ENCODE results near the gene CTU2. TPM values are rescaled to one million over a fixed set of nuclear protein-coding genes. Genes with fewer than 3 reads are reported as not detected.

CTU2 gene
- total RNA-seq, 2 donors from 2014 or later = 22.4 to 33.6 TPM

GRCh38 chr16:88737298-88738150, 31.2 kb downstream of the CTU2 start:
- H3K9me3 ChIP-seq (ENCODE audit: control insufficient read depth, low read length, poor library complexity, severe bottlenecking) = no peaks in the 10 kb centered on the region
- ATAC-seq (peak; percentile 94), DNase-seq (peak; percentile 60 to 81 (median 72))
- H3K27ac Mint-ChIP-seq = peak overlapping the region; percentile 21
- no peaks in the 10 kb centered on the region for H3K36me3 Mint-ChIP-seq (ENCODE audit: low read depth)
- H3K4me3 Mint-ChIP-seq = no peak overlapping the region
- H3K4me1 Mint-ChIP-seq = peaks cover 3% of the 10 kb centered on the region
- no peaks in the 10 kb centered on the region for H3K27me3 Mint-ChIP-seq

- Mint-ChIP-seq H3K4me1 (peaks cover 5% of the 10 kb centered on the region), H3K27me3 (no peaks in the 10 kb centered on the region), H3K27ac (peak overlapping the region; percentile 49), H3K4me3 (peak overlapping the region; percentile 52), H3K36me3 (ENCODE audit: low read depth) (no peaks in the 10 kb centered on the region)
- no peak for ATAC-seq
- H3K9me3 ChIP-seq (ENCODE audit: control insufficient read depth, low read length, poor library complexity, severe bottlenecking) = no peaks in the 10 kb centered on the region
- no peak for DNase-seq
These were observed 32.1 kb downstream of the CTU2 start for GRCh38 chr16:88738151-88739084.

- no peak overlapping the region for H3K4me3 Mint-ChIP-seq
- H3K27ac Mint-ChIP-seq = peak overlapping the region; percentile 49
- peaks cover 12% of the 10 kb centered on the region for H3K4me1 Mint-ChIP-seq
These were observed 33.1 kb downstream of the CTU2 start for GRCh38 chr16:88739139-88739976.

GRCh38 chr16:88739977-88740726, 33.8 kb downstream of the CTU2 start:
- DNase-seq = no peak
- no peak for ATAC-seq
- Mint-ChIP-seq H3K36me3 (ENCODE audit: low read depth) (no peaks in the 10 kb centered on the region), H3K4me1 (peaks cover 12% of the 10 kb centered on the region), H3K27ac (no peak overlapping the region), H3K4me3 (no peak overlapping the region), H3K27me3 (no peaks in the 10 kb centered on the region)
- H3K9me3 ChIP-seq (ENCODE audit: control insufficient read depth, low read length, poor library complexity, severe bottlenecking) = no peaks in the 10 kb centered on the region

More at GRCh38 chr16:88739139-88739976, 33.1 kb downstream of the CTU2 start:
- no peaks in the 10 kb centered on the region for H3K36me3 Mint-ChIP-seq (ENCODE audit: low read depth)
- DNase-seq (no peak), ATAC-seq (no peak)
- no peaks in the 10 kb centered on the region for H3K27me3 Mint-ChIP-seq
- no peaks in the 10 kb centered on the region for H3K9me3 ChIP-seq (ENCODE audit: control insufficient read depth, low read length, poor library complexity, severe bottlenecking)

- Mint-ChIP-seq H3K36me3 (ENCODE audit: low read depth) (no peaks in the 10 kb centered on the region), H3K27me3 (no peaks in the 10 kb centered on the region), H3K27ac (no peak overlapping the region), H3K4me3 (no peak overlapping the region), H3K4me1 (peaks cover 12% of the 10 kb centered on the region)
- ATAC-seq (no peak), DNase-seq (no peak)
- H3K9me3 ChIP-seq (ENCODE audit: control insufficient read depth, low read length, poor library complexity, severe bottlenecking) = no peaks in the 10 kb centered on the region
These were observed 34.4 kb downstream of the CTU2 start for GRCh38 chr16:88740727-88741055.

- H3K36me3 Mint-ChIP-seq (ENCODE audit: low read depth) = no peaks in the 10 kb centered on the region
- no peak overlapping the region for H3K4me3 Mint-ChIP-seq
- H3K27me3 Mint-ChIP-seq = no peaks in the 10 kb centered on the region
- peaks cover 18% of the 10 kb centered on the region for H3K4me1 Mint-ChIP-seq
- no peaks in the 10 kb centered on the region for H3K9me3 ChIP-seq (ENCODE audit: control insufficient read depth, low read length, poor library complexity, severe bottlenecking)
- H3K27ac Mint-ChIP-seq = peak overlapping the region; percentile 1
- ATAC-seq (no peak), DNase-seq (no peak)
These were observed 35.1 kb downstream of the CTU2 start for GRCh38 chr16:88741368-88741767.

GRCh38 chr16:88742896-88743605, 36.7 kb downstream of the CTU2 start:
- DNase-seq = no peak
- Mint-ChIP-seq H3K36me3 (ENCODE audit: low read depth) (no peaks in the 10 kb centered on the region), H3K27ac (no peak overlapping the region), H3K27me3 (no peaks in the 10 kb centered on the region), H3K4me1 (peaks cover 24% of the 10 kb centered on the region), H3K4me3 (no peak overlapping the region)
- ATAC-seq = no peak
- no peaks in the 10 kb centered on the region for H3K9me3 ChIP-seq (ENCODE audit: control insufficient read depth, low read length, poor library complexity, severe bottlenecking)

- H3K27ac Mint-ChIP-seq = no peak overlapping the region
- ATAC-seq (peak; percentile 51), DNase-seq (peak; percentile 59 to 73 (median 68))
- no peaks in the 10 kb centered on the region for H3K9me3 ChIP-seq (ENCODE audit: control insufficient read depth, low read length, poor library complexity, severe bottlenecking)
- H3K4me1 Mint-ChIP-seq = peaks cover 25% of the 10 kb centered on the region
- peak overlapping the region; percentile 41 for H3K4me3 Mint-ChIP-seq
- H3K27me3 Mint-ChIP-seq = no peaks in the 10 kb centered on the region
- H3K36me3 Mint-ChIP-seq (ENCODE audit: low read depth) = no peaks in the 10 kb centered on the region
These were observed 37.6 kb downstream of the CTU2 start for GRCh38 chr16:88743693-88744576.

GRCh38 chr16:88744577-88745521, 38.5 kb downstream of the CTU2 start:
- peak overlapping the region; percentile 91 for H3K27ac Mint-ChIP-seq
- H3K4me3 Mint-ChIP-seq = peak overlapping the region; percentile 81
- H3K36me3 Mint-ChIP-seq (ENCODE audit: low read depth) = no peaks in the 10 kb centered on the region
- no peak for DNase-seq
- no peaks in the 10 kb centered on the region for H3K9me3 ChIP-seq (ENCODE audit: control insufficient read depth, low read length, poor library complexity, severe bottlenecking)
- peaks cover 25% of the 10 kb centered on the region for H3K4me1 Mint-ChIP-seq
- ATAC-seq = no peak
- H3K27me3 Mint-ChIP-seq = no peaks in the 10 kb centered on the region

- DNase-seq (no peak), ATAC-seq (no peak)
- H3K9me3 ChIP-seq (ENCODE audit: control insufficient read depth, low read length, poor library complexity, severe bottlenecking) = no peaks in the 10 kb centered on the region
- H3K4me1 Mint-ChIP-seq = peaks cover 23% of the 10 kb centered on the region
- peak overlapping the region; percentile 75 for H3K4me3 Mint-ChIP-seq
- no peaks in the 10 kb centered on the region for H3K27me3 Mint-ChIP-seq
- H3K27ac Mint-ChIP-seq = peak overlapping the region; percentile 14
- no peaks in the 10 kb centered on the region for H3K36me3 Mint-ChIP-seq (ENCODE audit: low read depth)
These were observed 40.2 kb downstream of the CTU2 start for GRCh38 chr16:88746506-88746905.

Data from T-helper 17 cell (primary cell).